Lung (tissue), 12 donors: ENCODE measurements around the gene SKAP2. TPM values are rescaled to one million over a fixed set of nuclear protein-coding genes. Genes with fewer than 3 reads are reported as not detected.
A peak's percentile ranks its signal among the peaks of the same experiment; 100 is the strongest.

Source experiments
- ATAC-seq: fragments of 200-7000 bp; cut with Tn5 transposase; one replicate; pipeline ENCODE4 v1.9.1; 2020; ENCODE audit warnings: moderate number of reproducible peaks; ENCODE audit not compliant: insufficient read depth, low FRiP score
- DNase-seq, 3 donors: peaks; one replicate each; pipeline ENCODE4 v3.0.0-alpha.2; 2013 to 2017
- H3K27ac ChIP-seq, 2 donors: one replicate each; pipeline ENCODE4 v1.5.1; 2013; ENCODE audit warnings: mild to moderate bottlenecking in 2 of 2, moderate library complexity in 2 of 2, control low read depth in 1 of 2, inconsistent platforms in 1 of 2, low read depth in 1 of 2, low read length in 1 of 2
- H3K27me3 ChIP-seq, 3 donors: one replicate each; pipeline ENCODE4 v1.5.1; 2013; ENCODE audit warnings: low read length in 2 of 3; ENCODE audit not compliant: control insufficient read depth in 3 of 3, insufficient read depth in 3 of 3
- H3K36me3 ChIP-seq, 4 donors: one replicate each; pipeline ENCODE4 v1.5.1; 2013; ENCODE audit warnings: low read length in 4 of 4, mild to moderate bottlenecking in 1 of 4, moderate library complexity in 1 of 4; ENCODE audit not compliant: control insufficient read depth in 4 of 4, insufficient read depth in 4 of 4
- H3K4me1 ChIP-seq, 5 donors: one replicate each; pipeline ENCODE4 v1.5.1; 2013; ENCODE audit warnings: low read length in 5 of 5, mild to moderate bottlenecking in 2 of 5, moderate library complexity in 1 of 5; ENCODE audit not compliant: control insufficient read depth in 5 of 5, insufficient read depth in 5 of 5
- H3K4me3 ChIP-seq: one replicate; pipeline ENCODE4 v1.5.1; 2013; ENCODE audit warnings: mild to moderate bottlenecking, control low read depth, moderate library complexity
- H3K9ac ChIP-seq, 2 donors: one replicate each; pipeline ENCODE4 v1.5.1; 2013; ENCODE audit warnings: low read length in 2 of 2, control low read depth in 1 of 2; ENCODE audit not compliant: insufficient read depth in 1 of 2
- H3K9me3 ChIP-seq, 4 donors: one replicate each; pipeline ENCODE4 v1.5.1; 2013; ENCODE audit warnings: low read length in 3 of 4, mild to moderate bottlenecking in 1 of 4, moderate library complexity in 1 of 4; ENCODE audit not compliant: control insufficient read depth in 4 of 4, insufficient read depth in 3 of 4
- CTCF ChIP-seq: IDR thresholded peaks from 2 replicates; pipeline ENCODE4 v1.5.1; 2012; ENCODE audit warnings: mild to moderate bottlenecking; ENCODE audit errors: control extremely low read depth, extremely low read depth
- WGBS, 2 donors: extraction: QIAGEN DNeasy Blood & Tissue Kit; methylation state at CpG; one replicate each; pipeline ENCODE4 v1.1.7; 2013; 5-methylcytosine and 5-hydroxymethylcytosine counted together
- polyA plus RNA-seq, 2 donors: library from polyadenylated mRNA; stranded (reverse); fragments of 200-250 nt; gene quantifications; one replicate each; pipeline ENCODE4 v1.2.1, GENCODE V29; 2013
- total RNA-seq, 2 donors: library from RNA; depleted of rRNA in 1 of 2; stranded (reverse); fragments of >200 nt in 1 of 2; gene quantifications; one replicate each; pipeline ENCODE4 v1.2.1, GENCODE V29; 2014 to 2021
- donor health status: control.
- donor health status: control.
- donor health status: Bipolar disorder and iron deficiency.
- donor health status: healthy.
- donor health status: DM: yes; HTN: yes; CAD: no.

Gene SKAP2
- total and polyA plus RNA-seq, 4 donors, result 9.2 to 40.1 (median 35.8) TPM

- no peak overlapping the region for H3K27ac ChIP-seq
- 6 to 8% methylated on average over 5 of the region's 5 CpGs for WGBS, 2 donors
- H3K4me3 ChIP-seq, result no peak overlapping the region
- no peaks in the 10 kb centered on the region for H3K9me3 ChIP-seq
- no peak overlapping the region for H3K9ac ChIP-seq
- H3K4me1 ChIP-seq, result peaks cover 0 to 9% (median 0%) of the 10 kb centered on the region in 5 donors
- H3K27me3 ChIP-seq, result no peaks in the 10 kb centered on the region
- no peaks in the 10 kb centered on the region for H3K36me3 ChIP-seq
- ATAC-seq, result peak; percentile 44
- DNase-seq, result peak; percentile 92 to 98 (median 98)
- peak; percentile 68 for TF ChIP-seq CTCF
Observed at GRCh38 chr7:26667514-26668133, 196.8 kb downstream of the SKAP2 start.

- Histone ChIP-seq H3K9ac (no peak overlapping the region), H3K4me1 (peaks cover 0 to 3% (median 0%) of the 10 kb centered on the region in 5 donors), H3K27ac (peak overlapping the region in 1 of 2 donors; percentile 15), H3K4me3 (no peak overlapping the region), H3K36me3 (no peaks in the 10 kb centered on the region), H3K9me3 (no peaks in the 10 kb centered on the region), H3K27me3 (no peaks in the 10 kb centered on the region)
- no peak for TF ChIP-seq CTCF
- WGBS, 2 donors, result 17 to 21% methylated on average over 5 of the region's 5 CpGs
- ATAC-seq, result peak; percentile 60
- DNase-seq, result peak in 2 of 3 donors; percentile 50 to 58
Observed at GRCh38 chr7:26664735-26665416, 199.5 kb downstream of the SKAP2 start.

GRCh38 chr7:26664274-26664673 lies 200.1 kb downstream of the SKAP2 start:
- Histone ChIP-seq H3K4me3 (no peak overlapping the region), H3K9me3 (no peaks in the 10 kb centered on the region), H3K9ac (no peak overlapping the region), H3K36me3 (no peaks in the 10 kb centered on the region), H3K4me1 (peaks cover 0 to 3% (median 0%) of the 10 kb centered on the region in 5 donors), H3K27me3 (no peaks in the 10 kb centered on the region), H3K27ac (no peak overlapping the region)
- no peak for DNase-seq
- 75 to 90% methylated on average over 1 of the region's 1 CpG for WGBS, 2 donors
- TF ChIP-seq CTCF, result no peak
- ATAC-seq, result no peak
